Thymus (tissue), 11 donors: ENCODE results near the gene ZNF23. TPM values are rescaled to one million over a fixed set of nuclear protein-coding genes. Genes with fewer than 3 reads are reported as not detected.
A peak's percentile ranks its signal among the peaks of the same experiment; 100 is the strongest.

Source experiments
- DNase-seq, 9 donors: peaks; one replicate each; pipeline ENCODE4 v3.0.0-alpha.2; 2013; ENCODE audit warnings: low spot score in 9 of 9, low read depth in 6 of 9, missing footprints in 1 of 9
- H3K27ac ChIP-seq, 2 donors: one replicate each; pipeline ENCODE4 v1.5.1; 2013; ENCODE audit warnings: control low read depth in 1 of 2, low read depth in 1 of 2, low read length in 1 of 2, mild to moderate bottlenecking in 1 of 2, moderate library complexity in 1 of 2
- H3K27me3 ChIP-seq, 2 donors: one replicate each; pipeline ENCODE4 v1.5.1; 2013; ENCODE audit warnings: low read length in 1 of 2; ENCODE audit not compliant: control insufficient read depth in 2 of 2, insufficient read depth in 1 of 2
- H3K36me3 ChIP-seq, 2 donors: one replicate each; pipeline ENCODE4 v1.5.1; 2013; ENCODE audit warnings: low read length in 1 of 2, mild to moderate bottlenecking in 1 of 2, moderate library complexity in 1 of 2; ENCODE audit not compliant: control insufficient read depth in 2 of 2, insufficient read depth in 2 of 2
- H3K4me1 ChIP-seq, 2 donors: one replicate each; pipeline ENCODE4 v1.5.1; 2013; ENCODE audit warnings: low read length in 2 of 2; ENCODE audit not compliant: control insufficient read depth in 2 of 2, insufficient read depth in 2 of 2
- H3K4me3 ChIP-seq, 2 donors: one replicate each; pipeline ENCODE4 v1.5.1; 2013; ENCODE audit warnings: low read length in 2 of 2, control low read depth in 1 of 2, mild to moderate bottlenecking in 1 of 2
- H3K9me3 ChIP-seq, 2 donors: one replicate each; pipeline ENCODE4 v1.5.1; 2013; ENCODE audit warnings: low read length in 1 of 2, mild to moderate bottlenecking in 1 of 2; ENCODE audit not compliant: control insufficient read depth in 2 of 2, insufficient read depth in 1 of 2
- WGBS: extraction: QIAGEN DNeasy Blood & Tissue Kit; methylation state at CpG from one replicate; pipeline ENCODE4 v1.1.7; 2013; 5-methylcytosine and 5-hydroxymethylcytosine counted together
- polyA plus RNA-seq: library from polyadenylated mRNA; stranded (reverse); fragments of 200-250 nt; gene quantifications from one replicate; pipeline ENCODE4 v1.2.3, GENCODE V29; 2013
- total RNA-seq: library from RNA; stranded (reverse); fragments of 120-200 nt; gene quantifications from one replicate; pipeline ENCODE4 v1.2.4, GENCODE V29; 2013
- donor health status: healthy.

Gene ZNF23
- total and polyA plus RNA-seq, 2 donors = 5.3 to 13.9 TPM

DNA sequence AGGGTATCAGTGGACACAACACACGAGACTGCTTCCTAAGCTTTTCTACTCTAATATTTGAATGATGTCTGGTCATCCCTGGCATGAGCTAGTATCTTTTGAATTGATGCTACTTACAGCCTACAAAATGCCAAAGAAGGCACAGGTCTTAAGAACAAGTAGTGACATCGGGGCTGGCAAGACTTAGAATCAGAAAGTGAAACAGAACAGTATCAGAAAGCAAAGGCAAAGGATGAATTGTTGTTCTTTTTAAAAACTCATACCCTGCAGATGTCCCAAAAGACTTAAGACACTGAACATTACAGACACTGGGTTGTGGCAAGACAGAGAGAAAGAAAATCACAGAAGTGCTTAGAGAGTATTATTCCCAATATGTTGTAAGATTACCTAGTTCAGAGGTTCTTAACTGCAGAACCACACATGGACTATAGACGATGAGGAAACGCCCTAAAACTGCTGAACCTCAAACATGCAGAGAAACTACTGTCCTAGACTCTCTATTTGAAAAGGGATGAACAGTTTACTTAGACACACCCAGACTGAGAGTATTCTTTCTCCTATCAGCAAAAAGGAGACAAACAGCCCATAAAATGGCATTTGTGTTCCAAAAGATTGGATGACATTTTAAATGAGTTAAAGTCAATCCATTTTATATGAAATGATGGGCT, 14.5 kb upstream of the ZNF23 start:
- H3K36me3 ChIP-seq = no peaks in the 10 kb centered on the region
- DNase-seq = no peak
- WGBS = 95% methylated on average over 4 of the region's 4 CpGs

DNA sequence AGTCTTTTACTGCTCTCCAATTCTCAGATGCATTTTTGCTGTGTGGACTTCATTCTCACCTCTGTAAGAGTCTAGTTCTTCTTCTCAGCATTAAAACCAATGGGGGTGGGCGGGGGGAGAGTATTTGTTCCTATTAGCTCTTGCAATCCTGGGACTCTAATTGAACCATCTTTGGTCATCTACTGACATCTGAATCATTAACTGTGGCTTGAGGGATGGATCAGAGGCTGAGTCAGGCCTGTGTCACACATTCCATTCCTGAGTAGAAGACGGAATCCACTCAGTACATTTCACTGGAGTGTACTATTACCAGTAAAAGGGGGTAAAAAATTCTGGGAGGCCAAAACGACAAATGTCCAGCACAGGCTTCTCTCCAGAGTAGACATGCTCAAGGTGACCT, 12.8 kb upstream of the ZNF23 start:
- 95% methylated on average over 3 of the region's 3 CpGs for WGBS
- DNase-seq = no peak
- Histone ChIP-seq H3K36me3 (no peaks in the 10 kb centered on the region), H3K4me1 (no peaks in the 10 kb centered on the region), H3K4me3 (no peak overlapping the region), H3K9me3 (no peaks in the 10 kb centered on the region), H3K27me3 (no peaks in the 10 kb centered on the region), H3K27ac (no peak overlapping the region)

More for the DNA sequence above, 14.5 kb upstream of the ZNF23 start:
- no peaks in the 10 kb centered on the region for H3K9me3 ChIP-seq
- H3K27ac ChIP-seq = no peak overlapping the region
- H3K4me3 ChIP-seq = no peak overlapping the region
- H3K4me1 ChIP-seq = no peaks in the 10 kb centered on the region
- no peaks in the 10 kb centered on the region for H3K27me3 ChIP-seq

DNA sequence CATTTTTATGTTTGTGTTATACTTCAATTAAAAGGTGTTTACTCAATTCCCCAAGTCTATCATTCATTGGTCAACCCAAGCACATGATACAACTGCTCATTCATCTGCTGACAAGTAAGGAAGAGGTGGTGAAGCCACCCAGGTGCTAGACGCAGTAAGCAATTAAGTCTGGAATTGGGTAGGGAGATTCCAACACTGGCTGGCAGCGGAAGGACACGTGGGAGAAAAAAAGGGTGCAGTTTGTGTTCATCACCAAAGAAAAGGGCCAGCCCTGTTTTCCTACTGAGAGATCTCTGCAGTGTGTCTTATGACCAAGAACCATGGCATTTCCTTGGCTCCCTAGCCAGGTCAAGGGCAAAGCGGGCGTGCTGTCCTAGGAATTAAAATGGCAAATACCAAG, 11.8 kb upstream of the ZNF23 start:
- Histone ChIP-seq H3K27me3 (no peaks in the 10 kb centered on the region), H3K4me3 (no peak overlapping the region), H3K4me1 (no peaks in the 10 kb centered on the region), H3K36me3 (no peaks in the 10 kb centered on the region), H3K27ac (no peak overlapping the region), H3K9me3 (no peaks in the 10 kb centered on the region)
- WGBS = 96% methylated on average over 5 of the region's 5 CpGs
- no peak for DNase-seq

DNA sequence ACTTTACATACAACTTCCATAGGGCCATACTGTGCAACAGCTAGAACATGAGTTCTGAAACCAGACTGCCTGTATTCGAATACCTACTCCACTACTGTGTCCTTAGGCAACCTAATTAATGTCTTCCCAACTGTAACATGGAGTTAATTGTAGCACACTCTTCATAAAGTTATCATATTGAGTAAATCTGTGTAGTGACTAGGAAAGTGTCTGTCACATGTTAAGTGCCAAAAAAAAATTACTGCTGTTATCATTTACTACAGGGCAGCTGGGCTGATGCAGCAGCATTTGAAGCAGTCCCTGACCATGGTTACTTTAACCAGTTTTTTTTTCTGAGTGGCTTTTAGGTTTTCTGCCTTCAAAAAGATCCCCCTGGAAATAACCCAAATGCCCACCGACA, 10.9 kb upstream of the ZNF23 start:
- DNase-seq = no peak
- WGBS = 94% methylated on average over 2 of the region's 2 CpGs
- Histone ChIP-seq H3K4me3 (no peak overlapping the region), H3K36me3 (no peaks in the 10 kb centered on the region), H3K27ac (no peak overlapping the region), H3K4me1 (no peaks in the 10 kb centered on the region), H3K27me3 (no peaks in the 10 kb centered on the region), H3K9me3 (no peaks in the 10 kb centered on the region)

DNA sequence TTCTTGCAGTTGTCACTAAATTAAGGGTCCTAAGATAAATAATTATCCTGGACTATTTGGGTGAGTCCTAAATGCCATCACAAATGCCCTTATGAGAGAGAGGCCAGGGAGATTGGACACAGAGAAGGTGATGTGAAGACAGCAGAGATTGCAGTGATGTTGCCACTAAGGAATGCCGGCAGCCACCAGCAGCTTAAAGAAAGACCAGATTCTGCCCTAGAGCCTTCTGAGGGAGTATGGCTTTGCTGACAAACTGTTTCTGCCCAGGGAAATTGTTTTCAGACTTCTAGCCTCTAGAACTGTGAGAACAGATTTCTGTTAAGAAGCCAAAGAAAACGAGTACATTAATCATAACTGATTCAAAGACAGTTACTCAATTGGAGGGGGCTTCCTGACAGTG, 10.0 kb upstream of the ZNF23 start:
- Histone ChIP-seq H3K27me3 (no peaks in the 10 kb centered on the region), H3K36me3 (no peaks in the 10 kb centered on the region), H3K4me3 (no peak overlapping the region), H3K27ac (no peak overlapping the region), H3K9me3 (no peaks in the 10 kb centered on the region), H3K4me1 (no peaks in the 10 kb centered on the region)
- no peak for DNase-seq
- 87% methylated on average over 2 of the region's 2 CpGs for WGBS

DNA sequence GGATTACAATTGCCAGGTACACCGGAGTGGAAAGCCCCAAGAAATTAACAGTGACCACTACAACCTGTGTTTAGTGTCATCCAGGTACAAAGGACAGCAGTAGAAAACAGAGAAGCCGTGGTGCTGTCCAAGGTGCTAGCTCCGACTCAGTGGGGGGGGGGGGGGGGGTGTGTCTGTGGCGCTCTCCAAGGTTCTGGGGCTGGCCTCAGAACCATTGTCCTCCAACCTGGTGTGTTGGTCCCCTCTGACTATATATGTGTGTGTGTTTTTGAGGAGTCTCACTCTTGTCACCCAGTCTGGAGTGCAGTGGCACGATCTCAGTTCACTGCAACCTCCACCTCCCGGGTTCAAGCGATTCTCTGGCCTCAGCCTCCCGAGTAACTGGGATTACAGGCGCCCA, 5.8 kb upstream of the ZNF23 start:
- no peak overlapping the region for H3K4me3 ChIP-seq
- 39% methylated on average over 9 of the region's 9 CpGs for WGBS
- DNase-seq = peak; percentile 19 to 74 (median 42)
- no peaks in the 10 kb centered on the region for H3K9me3 ChIP-seq
- H3K27ac ChIP-seq = no peak overlapping the region
- no peaks in the 10 kb centered on the region for H3K27me3 ChIP-seq
- no peaks in the 10 kb centered on the region for H3K4me1 ChIP-seq
- H3K36me3 ChIP-seq = no peaks in the 10 kb centered on the region

DNA sequence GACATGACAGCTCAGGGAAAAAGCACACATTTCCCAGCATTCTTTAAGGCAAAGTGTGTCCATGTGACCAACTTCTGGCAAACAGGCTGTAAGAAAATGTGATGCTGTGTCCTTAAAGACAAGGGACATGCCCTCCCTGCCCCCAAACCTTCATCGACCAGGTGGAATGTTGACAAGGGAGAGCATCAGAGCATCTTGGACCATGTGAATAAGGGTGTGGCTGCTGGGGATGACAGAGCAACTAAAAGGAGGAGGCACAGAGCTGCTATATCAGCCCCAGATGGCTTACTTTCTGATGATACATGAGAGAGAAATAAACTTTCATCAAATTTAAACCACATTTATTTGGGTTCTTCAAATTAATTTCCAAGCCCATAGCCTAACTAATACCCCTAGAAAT, 2.2 kb upstream of the ZNF23 start:
- H3K27me3 ChIP-seq = no peaks in the 10 kb centered on the region
- H3K36me3 ChIP-seq = no peaks in the 10 kb centered on the region
- 90% methylated on average over 1 of the region's 1 CpG for WGBS
- DNase-seq = no peak
- H3K9me3 ChIP-seq = no peaks in the 10 kb centered on the region
- H3K27ac ChIP-seq = no peak overlapping the region
- H3K4me3 ChIP-seq = no peak overlapping the region
- H3K4me1 ChIP-seq = peaks cover 0 to 3% of the 10 kb centered on the region in 2 donors

DNA sequence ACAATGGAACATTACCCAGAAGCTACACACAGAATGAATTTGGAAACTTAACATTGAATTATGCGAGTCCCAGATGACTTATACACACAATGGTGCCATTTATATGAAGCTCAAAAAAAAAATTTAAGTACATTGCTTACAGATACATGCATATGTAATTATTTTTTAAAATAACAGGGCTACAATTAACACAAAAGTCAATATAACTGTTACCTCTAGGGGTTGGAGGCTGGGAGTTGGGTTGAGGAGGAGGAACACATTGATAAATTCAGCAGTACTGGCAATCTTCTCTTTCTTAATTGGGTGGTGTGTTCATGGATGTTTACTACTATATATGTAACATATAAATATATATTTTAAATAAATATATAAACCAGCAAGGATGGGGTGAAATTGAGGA, 1.1 kb downstream of the ZNF23 start:
- H3K4me1 ChIP-seq = peaks cover 0 to 3% of the 10 kb centered on the region in 2 donors
- DNase-seq = no peak
- no peak overlapping the region for H3K27ac ChIP-seq
- 98% methylated on average over 1 of the region's 1 CpG for WGBS
- no peaks in the 10 kb centered on the region for H3K9me3 ChIP-seq
- no peak overlapping the region for H3K4me3 ChIP-seq
- no peaks in the 10 kb centered on the region for H3K36me3 ChIP-seq
- no peaks in the 10 kb centered on the region for H3K27me3 ChIP-seq

DNA sequence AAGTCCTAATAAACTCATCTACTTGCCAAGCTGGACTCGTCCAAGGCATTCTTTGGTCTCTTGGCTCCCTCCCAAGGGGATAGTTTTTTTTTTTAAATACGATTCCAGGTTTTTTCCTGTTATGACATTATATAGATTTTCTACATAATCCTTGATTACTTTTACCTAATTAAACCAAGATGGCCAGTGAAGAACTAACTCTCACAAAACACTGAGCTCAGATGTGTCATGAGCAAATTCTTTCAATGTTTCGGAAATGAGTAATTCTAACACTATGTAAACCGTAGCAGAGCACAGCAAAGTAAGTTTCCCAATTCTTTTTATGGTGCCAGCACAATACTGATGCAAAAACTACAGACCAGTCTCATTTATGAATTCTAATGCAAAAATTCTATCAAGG, 1.8 kb downstream of the ZNF23 start:
- no peak for DNase-seq
- no peaks in the 10 kb centered on the region for H3K27me3 ChIP-seq
- WGBS = 97% methylated on average over 4 of the region's 4 CpGs

More for the DNA sequence above, 1.8 kb downstream of the ZNF23 start:
- Histone ChIP-seq H3K9me3 (no peaks in the 10 kb centered on the region), H3K4me1 (peaks cover 0 to 3% of the 10 kb centered on the region in 2 donors), H3K27ac (no peak overlapping the region), H3K36me3 (no peaks in the 10 kb centered on the region), H3K4me3 (no peak overlapping the region)
